SK-N-MC (cell line): ENCODE measurements around the gene CHST4.

Experiments
- EZH2 ChIP-seq: fragments of 200-600 bp; sonication (generic); IDR thresholded peaks from one replicate; pipeline ENCODE4 v1.6.1; 2017; ENCODE audit warnings: antibody characterized with exemption
- POLR2AphosphoS5 ChIP-seq: IDR thresholded peaks from 2 replicates; pipeline ENCODE4 v1.6.1; 2012; ENCODE audit warnings: mild to moderate bottlenecking, low read depth, low read length, borderline replicate concordance

GRCh38 chr16:71524566-71525553 lies 1.4 kb upstream of the CHST4 start:
- no peak for TF ChIP-seq POLR2AphosphoS5
- TF ChIP-seq EZH2, result no peak
